ENCODE results near the gene KRTAP1-4.

GRCh38 chr17:41065829-41066624 lies 36.0 kb upstream of the KRTAP1-4 start, which contains the start of gene KRTAP2-4:
- TF ChIP-seq POLR2A (IDR thresholded peaks at IDR 0.05; ENCODE audit: low read depth, low read length) (no peak), POLR2AphosphoS5 (IDR thresholded peaks at IDR 0.05; ENCODE audit: low read depth, low read length) (no peak), TAF1 (IDR thresholded peaks at IDR 0.05; ENCODE audit: borderline replicate concordance, low read depth, low read length) (no peak)

All from GM12892 (cell line).